G401 (cell line): Measurements from ENCODE around the gene PRKAR2B. TPM values are rescaled to one million over a fixed set of nuclear protein-coding genes. Genes with fewer than 3 reads are reported as not detected.

Source experiments
- DNase-seq: peaks from one replicate; pipeline ENCODE4 v3.0.0-alpha.2; 2015; ENCODE audit warnings: low spot score
- in situ Hi-C: cut with HindIII; loops from 2 replicates; pipeline ENCODE4 v1.10.0; 2016; ENCODE audit warnings: low sequenced_read_pairs, mixed read lengths
- total RNA-seq: library from RNA; depleted of rRNA; stranded (reverse); fragments of >200 nt; shearing (Covaris generic); gene quantifications from 2 replicates; pipeline ENCODE4 v1.2.3, GENCODE V29; 2014; rRNA removed

Gene PRKAR2B
- 68.3 and 104 TPM in 2 replicates for total RNA-seq

DNA sequence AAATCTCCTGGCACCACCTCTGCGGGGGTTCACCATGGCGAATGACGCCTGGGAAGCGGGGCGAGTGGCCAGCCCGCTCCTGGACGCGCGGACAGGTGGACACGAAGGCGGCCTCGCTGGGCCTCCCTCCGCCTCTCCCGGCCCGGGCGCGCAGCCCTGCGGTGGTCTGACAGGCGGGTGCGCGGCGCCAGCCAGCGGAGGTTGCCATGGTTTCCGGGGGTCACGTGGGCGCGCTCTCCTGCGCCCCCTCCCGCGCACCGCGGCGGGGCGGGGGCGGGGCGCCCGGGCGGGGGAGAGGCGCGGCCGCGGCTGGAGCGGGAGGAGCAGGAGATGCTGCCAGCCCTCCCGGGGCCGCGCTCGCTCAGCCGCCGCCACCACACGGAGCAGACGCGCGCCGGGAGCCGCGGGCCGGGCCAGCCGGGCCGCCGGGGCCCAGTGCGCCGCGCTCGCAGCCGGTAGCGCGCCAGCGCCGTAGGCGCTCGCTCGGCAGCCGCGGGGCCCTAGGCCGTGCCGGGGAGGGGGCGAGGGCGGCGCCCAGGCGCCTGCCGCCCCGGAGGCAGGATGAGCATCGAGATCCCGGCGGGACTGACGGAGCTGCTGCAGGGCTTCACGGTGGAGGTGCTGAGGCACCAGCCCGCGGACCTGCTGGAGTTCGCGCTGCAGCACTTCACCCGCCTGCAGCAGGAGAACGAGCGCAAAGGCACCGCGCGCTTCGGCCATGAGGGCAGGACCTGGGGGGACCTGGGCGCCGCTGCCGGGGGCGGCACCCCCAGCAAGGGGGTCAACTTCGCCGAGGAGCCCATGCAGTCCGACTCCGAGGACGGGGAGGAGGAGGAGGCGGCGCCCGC lies at the start of gene PRKAR2B:
Gene PRKAR2B, plus strand, starts transcription at position 359 of the 848 bp plus-strand sequence. Its CDS starts 203 bp downstream, at position 562.
- peak; percentile 87 for DNase-seq
- in situ Hi-C loops: no loop called here

DNA sequence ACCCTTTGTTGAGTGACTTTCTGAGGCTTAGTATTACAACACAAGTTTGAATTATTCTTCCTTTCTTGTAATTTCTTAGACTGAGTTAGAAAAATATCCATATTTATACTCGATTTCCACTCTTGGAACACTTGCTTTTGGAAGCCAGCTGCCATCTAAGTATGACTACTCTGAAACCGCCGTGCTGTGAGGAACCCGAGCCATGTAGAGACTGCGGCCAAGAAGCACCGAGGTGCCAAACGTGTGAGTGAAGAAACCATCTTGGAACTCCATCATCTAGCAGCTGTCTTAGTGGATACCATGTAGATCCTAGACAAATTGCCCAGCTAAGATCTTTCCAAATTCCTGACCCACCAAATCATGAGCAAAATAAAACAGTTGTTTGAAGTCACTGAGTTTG lies 49.7 kb upstream of the PRKAR2B start:
- in situ Hi-C loops: no loop called here
- no peak for DNase-seq

DNA sequence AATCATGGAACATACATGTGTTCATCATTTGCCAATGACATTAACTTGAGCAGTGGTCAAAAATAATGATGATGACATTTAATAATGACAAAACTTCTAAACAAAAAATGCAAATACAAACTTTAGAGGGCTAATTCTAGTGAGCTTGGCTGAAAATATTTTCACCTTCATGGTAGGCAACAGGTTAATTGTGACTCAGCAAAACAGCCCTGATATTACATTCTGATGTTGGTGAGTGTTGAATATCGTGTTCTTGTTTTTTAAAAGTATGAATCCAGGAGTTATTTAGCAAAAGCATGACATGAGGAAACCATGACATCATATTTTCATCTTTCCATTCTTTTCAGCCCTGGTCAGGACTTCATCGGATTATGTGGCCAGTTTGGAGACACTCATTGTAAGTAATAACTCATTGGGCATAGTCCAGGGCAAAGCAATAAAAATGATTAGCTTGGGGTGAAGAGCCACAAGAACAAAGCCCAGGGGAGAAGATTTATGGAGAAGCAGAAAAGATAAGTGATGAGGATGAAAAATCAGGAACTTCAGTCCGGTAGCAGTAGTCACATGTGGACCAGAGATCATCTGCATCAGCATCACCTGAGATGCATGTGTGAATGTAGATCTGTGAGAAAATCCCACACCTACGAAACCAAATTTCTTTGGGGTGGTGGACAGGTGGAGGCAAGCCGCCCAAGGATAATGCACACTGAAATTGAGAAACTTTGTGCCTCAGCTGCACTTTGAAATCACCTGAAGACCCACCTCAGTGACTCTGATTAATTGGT lies 46.8 kb upstream of the PRKAR2B start:
- DNase-seq: no peak
- in situ Hi-C loops: no loop called here

DNA sequence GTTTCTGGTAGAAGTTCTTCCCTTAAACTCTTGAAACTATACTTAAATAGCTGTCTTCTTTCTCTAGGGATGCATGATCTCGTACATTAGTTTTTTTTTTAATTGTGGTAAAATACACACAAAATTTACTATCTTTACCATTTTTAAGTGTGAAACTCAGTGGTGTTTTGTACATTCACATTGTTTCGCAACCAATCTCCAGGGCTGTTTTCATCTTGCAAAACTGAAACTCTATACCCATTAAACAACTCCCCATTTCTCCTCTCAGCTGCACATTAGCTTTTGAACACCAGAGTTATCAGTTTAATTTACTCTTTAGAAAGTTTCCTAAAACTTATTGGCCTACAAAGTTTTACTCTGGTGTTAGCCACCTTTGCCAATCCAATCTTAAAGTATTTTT lies 45.5 kb upstream of the PRKAR2B start:
- in situ Hi-C loops: no loop called here
- no peak for DNase-seq

DNA sequence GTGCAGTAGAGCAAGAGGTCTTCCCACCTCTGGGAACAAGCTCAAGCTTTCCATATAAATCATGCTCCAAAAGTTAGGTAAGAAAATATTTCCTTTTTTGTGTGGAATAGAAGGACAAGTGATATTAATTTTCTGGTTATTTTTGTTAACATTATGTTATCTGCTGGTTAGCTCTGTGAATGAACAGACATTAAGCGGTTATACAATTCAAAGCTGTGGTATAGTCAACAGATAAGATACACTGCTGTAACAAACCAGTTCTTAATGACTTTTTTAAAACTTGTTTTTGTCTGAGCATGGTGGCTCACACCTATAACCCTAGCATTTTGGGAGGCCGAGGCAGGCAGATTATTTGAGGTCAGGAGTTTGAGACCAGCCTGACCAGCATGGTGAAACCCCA lies 43.0 kb upstream of the PRKAR2B start:
- in situ Hi-C loops: no loop called here
- DNase-seq: no peak

DNA sequence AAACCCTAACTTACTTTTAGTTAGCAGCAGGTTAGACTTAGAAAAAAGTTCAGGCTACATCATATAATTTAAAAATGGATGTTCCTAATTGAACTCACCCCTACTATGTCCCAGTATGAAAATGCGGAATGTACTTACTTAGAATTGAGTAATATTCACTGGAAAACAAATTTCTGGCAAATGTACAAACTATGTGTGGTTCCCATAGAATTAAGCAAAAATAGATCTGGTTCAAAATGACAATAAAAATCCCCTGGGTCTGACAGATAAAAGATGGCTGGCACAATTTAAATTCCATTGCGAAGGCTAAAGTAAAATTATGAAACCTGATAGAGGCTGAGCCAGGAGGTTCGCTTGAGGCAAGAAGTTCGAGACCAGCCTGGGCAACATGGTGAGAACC lies 42.4 kb upstream of the PRKAR2B start:
- in situ Hi-C loops: no loop called here
- DNase-seq: no peak

DNA sequence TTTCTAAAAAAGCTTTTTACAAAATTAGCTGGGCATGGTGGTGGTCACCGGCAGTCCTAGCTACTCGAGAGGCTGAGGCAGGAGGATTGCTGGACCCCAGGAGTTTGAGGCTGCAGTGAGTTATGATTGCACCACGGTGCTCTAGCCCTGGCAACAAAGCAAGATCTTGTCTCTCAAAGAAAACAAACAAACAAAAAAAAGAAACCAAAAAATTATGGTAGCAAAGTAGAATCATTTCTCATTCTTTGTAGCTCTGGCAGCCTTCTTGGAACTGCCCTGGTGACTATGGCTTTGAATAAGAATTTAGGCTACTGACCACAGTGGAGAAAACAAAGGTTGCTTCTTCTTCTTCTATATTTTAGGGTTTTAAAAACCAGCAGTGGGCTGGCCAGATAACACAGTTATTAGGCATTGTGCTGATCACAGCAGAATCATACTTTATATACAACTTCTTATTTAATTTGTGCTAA lies 41.9 kb upstream of the PRKAR2B start:
- in situ Hi-C loops: no loop called here
- DNase-seq: no peak

DNA sequence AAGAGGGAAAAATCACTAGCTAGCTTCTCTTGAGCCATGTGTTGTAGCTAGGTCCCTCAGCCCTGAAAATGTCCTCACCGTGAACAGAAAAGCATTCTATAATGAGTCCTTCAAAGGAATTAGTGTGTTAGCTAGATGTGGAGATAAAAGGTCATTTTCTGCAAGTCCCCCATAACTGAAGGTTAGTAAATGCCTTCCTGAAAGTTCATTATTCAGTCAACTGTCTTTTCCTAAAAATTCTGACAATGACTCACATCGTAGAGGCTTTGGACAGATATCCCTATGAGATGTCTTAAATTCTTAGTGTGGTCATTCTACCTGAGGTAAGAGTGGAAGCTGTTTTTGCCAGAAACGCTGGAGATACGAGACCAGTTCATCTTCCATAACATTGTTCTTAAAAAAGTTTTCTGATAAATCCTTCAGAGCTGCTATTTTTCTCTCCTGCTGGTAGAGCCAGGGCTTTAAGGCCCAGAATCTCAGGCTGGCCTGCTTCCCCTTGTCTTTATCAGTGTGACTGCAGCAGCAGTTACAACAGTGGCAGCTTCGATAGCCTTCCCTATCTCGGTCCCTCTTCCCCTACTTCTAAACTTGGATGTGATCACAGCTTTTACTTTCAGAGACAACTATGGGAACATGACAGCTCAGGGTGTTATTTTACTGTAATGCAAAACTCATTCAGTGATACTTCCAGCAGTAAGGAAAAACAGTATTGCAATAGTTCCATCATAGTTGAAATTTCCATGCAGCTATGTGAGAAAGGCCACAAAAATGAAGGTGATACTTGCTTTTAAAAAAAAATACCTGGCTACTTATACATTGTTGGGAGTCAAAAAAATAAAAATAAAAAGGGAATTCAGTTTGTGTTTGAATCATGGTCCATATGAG lies 37.3 kb upstream of the PRKAR2B start:
- no peak for DNase-seq
- in situ Hi-C loops: no loop called here

DNA sequence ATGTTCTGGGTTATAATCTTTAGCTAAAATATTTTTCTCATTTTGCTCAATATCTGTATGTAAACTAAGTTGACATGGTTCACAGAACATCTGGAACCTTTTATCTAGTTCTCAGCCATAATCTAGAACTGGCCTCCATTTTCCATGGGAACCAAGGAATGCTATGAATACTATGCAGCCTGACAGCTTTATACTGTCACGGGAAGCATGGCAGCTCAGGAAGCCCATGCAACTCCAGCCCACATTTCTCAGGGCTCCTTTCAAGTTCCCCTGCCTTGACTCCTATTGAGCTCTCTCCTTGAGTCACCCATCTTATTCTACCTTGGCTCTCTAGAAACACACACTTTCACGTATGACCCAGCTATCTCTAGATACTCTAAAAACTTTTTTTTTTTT lies 36.6 kb upstream of the PRKAR2B start:
- DNase-seq: no peak
- in situ Hi-C loops: no loop called here

DNA sequence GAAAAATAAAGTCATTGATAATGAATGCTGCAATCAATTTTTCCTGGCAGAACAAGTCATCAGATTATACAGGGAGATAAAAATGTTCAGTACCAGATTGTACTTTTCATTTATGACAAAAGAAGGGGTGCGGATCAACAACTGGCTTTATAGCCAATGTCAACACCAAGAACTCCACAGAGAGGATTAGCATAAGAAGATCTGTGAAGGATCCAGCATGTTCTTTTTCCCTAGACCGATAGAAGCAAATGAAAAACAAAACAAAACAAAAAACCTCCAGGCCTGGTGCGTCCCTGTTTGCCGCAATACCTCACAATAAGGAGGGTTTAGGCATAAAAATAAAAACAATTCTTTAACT lies 34.7 kb upstream of the PRKAR2B start:
- in situ Hi-C loops: no loop called here
- no peak for DNase-seq

DNA sequence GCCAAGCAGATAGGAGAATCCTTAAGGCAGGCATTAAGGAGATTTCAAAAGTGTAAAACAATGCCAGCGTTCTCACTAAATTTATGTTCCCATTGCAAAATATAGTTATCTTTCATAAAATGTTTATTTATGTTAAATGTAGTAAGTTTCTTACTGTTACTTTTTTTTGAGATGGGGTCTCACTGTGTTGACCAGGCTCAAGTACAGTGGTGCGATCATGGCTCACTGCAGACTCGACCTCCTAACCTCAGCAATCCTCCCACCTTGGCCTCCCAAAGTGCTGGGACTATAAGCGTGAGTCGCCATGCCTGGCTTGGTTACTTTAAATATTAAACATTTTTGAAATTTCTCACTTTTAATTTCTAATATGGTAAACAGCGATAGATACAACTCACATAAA lies 31.8 kb upstream of the PRKAR2B start:
- in situ Hi-C loops: no loop called here
- DNase-seq: no peak

DNA sequence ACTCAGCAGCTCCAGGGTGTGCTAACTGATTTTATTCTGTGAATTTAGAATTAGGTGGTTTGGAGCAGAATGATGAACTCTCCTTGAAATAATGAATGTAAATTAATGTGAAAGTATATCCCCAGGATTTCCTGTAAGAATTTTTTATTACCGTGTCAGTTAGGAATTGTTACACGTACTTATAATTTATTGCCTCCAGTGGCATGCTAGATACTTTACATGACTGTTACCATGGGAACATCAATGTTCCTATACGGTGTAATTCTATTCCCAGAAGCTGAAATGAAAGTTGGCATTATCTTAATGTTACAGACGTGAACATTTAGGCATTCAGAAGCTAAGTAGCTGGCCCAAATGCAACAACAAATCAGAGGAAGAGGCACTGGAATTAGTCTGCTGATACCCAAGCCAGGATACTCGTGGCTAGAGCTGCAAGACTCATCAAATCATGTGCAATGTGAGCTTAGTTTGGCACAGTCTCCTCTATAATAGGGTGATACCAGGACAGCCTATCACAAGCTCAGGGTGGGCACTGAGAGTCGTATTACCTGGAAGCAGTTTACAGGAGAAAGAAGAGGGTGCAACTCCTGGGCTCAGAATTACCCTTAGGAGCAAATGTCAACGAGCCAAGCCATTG lies 30.0 kb upstream of the PRKAR2B start:
- in situ Hi-C loops: no loop called here
- DNase-seq: no peak

DNA sequence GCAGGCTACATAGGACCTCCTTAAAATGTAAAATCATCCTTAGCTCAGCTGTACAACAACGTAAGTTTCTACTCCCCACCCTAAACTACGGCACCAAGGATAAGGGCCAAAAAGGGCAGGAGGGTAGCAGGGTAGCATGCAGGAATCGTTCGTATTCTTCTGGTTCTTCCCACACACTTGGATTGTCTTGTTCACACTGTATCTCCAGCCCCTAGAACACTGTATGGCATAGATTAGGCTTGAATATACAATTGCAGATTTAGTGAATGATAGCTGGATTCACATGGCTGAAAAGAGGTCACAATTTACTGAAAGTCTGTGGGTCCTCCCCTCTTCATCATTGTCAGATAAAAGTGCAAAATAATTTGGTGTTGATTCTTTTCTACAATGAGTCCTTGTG lies 28.2 kb upstream of the PRKAR2B start:
- in situ Hi-C loops: no loop called here
- DNase-seq: no peak

DNA sequence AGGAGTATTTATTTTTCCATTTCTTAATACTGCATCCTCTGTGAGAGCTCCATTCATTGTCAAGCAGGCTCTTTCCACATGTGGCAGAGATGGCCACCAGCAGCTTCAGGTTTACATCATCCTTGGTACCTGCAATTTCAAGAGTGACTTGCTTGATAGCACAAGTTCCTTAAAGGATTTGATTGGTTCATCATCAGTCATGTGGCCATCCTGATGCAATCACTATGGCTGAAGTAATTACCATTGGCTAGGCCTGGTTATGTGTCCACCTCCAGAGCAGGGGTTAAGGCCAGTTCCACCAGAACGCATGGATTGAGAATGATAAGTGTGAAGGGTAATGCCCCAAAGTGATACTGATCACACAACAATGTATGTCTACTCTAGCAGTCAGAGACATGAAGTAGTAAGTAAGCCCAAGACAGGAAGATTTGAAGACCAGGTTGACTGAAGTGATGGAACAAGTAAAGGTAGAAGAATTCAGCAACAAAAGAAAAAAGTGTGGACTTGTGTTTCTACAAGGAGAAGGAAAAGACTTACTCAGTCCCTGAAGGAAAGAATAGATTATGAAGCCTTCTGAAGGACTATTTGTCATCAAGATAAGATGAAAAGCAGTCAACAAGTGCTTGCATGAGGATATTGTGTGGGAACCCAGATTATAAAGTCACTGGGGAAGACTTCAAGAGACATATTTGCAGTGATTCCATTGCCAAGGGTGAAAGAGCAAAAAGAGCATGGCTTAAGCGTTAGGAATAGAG lies 26.4 kb upstream of the PRKAR2B start:
- in situ Hi-C loops: no loop called here
- no peak for DNase-seq

DNA sequence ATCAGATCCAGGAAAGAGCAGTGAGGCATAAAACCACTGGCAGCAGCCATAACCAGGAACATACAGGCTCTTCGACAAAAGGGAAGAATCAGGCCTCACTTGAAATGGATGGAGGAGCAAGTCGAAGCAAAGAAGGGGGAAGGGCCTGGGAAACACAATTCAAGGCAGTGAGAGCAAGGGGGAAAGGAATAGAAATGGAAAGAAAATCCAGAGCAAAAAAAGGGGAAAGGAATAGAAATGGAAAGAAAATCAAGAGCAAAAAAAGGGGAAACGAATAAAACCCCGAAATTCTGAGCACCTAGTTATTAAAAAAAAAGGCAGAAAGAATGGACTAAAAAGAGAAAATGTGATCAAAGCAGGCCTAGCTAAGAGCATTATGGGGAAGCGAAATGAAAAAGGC lies 24.1 kb upstream of the PRKAR2B start:
- DNase-seq: no peak
- in situ Hi-C loops: no loop called here

DNA sequence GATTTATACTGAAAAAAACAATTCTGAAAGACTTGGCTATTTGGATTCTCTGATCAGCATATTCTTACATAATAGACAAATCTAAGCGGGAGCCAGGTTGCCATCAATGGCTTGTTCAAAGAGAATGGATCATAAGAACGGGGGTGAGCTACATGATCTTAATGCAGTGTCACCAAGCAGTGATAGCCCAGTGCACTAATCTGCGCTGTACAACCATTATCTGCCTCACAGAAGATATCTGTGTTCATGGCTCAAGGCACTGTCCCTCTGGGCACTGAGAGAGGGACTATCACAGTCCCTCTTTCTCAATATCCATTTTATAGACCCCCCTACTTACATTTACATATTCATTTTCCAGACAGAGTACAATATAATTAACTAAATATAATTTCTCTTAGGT lies 22.9 kb upstream of the PRKAR2B start:
- no peak for DNase-seq
- in situ Hi-C loops: no loop called here

DNA sequence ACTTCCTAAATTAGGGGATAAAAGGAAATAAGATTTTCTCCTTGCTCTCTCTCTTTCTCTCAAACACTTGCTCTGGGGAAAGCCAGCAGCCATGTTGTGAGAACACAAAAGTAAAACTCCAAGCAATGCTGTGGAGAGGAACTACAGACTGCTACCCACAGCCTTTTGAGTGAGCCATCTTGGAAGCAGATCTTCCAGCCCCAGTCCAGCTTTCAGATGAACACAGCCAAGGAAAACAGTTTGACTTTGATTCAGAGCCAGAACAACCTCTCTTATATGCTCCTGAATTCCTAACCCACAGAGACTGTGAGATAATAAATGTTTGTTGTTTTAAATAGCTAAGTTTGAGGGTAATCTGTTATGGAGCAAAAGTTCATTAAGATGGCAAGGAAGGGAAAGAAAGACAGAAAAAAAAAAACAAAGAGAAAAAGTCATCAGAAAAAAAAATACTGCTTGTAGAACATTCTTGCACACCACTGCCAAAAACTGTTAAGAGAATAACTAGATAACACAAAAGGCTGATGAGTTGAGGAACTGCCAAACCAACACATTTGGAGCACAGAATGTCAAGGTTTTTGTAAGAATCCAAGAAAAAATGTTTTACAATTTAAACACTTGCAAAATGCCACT lies 20.9 kb upstream of the PRKAR2B start:
- in situ Hi-C loops: no loop called here
- no peak for DNase-seq

DNA sequence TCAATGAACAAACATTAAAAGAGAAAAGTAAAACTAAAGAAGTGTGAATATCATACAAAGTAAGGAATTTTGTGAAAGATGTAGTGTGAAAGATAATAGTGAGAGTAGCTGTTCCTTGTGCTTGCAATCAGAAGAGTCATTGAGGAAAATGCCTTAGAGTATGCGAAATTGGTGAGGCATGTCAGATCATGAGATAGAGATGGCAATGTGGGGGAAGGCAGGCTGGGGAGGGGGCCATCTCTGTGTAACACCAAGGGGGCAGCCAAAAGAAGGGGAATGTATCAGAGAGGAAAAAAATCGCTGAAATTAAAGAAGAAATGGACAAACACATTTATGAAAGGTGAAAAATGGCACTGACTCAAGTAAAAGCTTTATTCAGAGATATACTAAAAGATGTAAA lies 19.6 kb upstream of the PRKAR2B start:
- in situ Hi-C loops: no loop called here

More for the DNA sequence above, 19.6 kb upstream of the PRKAR2B start:
- DNase-seq: no peak
